ENCODE data around the gene EBF3. TPM values are rescaled to one million over a fixed set of nuclear protein-coding genes. Genes with fewer than 3 reads are reported as not detected.

The EBF3 gene
- total and polyA plus RNA-seq, 2 experiments from 2014 or later: 0.27 to 0.49 TPM

DNA sequence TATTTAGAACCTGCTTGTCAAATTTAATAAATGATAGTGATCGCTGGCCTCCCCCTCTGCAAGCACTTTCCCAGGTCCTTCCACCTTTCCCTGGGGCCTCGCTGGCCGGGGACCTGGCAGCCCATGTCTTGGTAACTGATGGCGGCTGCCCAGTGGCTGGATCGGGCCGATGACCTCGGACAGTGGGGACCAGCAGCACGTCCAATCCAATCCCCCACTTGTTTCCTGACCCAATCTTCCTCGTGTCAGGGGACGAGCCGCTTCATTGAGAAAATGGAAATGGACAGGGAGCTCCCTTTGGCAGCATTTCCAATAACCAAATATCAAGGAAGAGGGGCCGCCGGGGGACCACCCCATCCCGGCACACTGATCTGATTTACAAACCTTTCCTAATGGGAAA, 17.2 kb downstream of the EBF3 start:
- H3K4me3 Mint-ChIP-seq: no peak overlapping the region
- no peak overlapping the region for H3K27ac ChIP-seq (ENCODE audit: low read depth)

More for the DNA sequence above, 17.2 kb downstream of the EBF3 start:
- no peak overlapping the region for H3K4me2 ChIP-seq
- ATAC-seq (no peak), DNase-seq (ENCODE audit: low spot score) (no peak)
- H3K9me3 Mint-ChIP-seq: no peaks in the 10 kb centered on the region
- no peaks in the 10 kb centered on the region for H3K36me3 Mint-ChIP-seq (ENCODE audit: low read depth)
- peaks cover 13% of the 10 kb centered on the region; the same call in 1 of the 2 replicates for H3K27me3 ChIP-seq (ENCODE audit: insufficient read depth)
- TF ChIP-seq EZH2phosphoT487 (IDR thresholded peaks at IDR 0.05; ENCODE audit: unreplicated experiment): no peak
- no peak for TF ChIP-seq STAT1 (IDR thresholded peaks at IDR 0.05; ENCODE audit: unreplicated experiment)
- no peak for TF ChIP-seq ZNF462 (CRISPR knock-in tag; IDR thresholded peaks at IDR 0.05)
- TF ChIP-seq CREB1 (CRISPR knock-in tag; IDR thresholded peaks at IDR 0.05; ENCODE audit: low read depth): no peak
- no peak for TF ChIP-seq POLR2AphosphoS5 (IDR thresholded peaks at IDR 0.05; ENCODE audit: low read depth)
- no peaks in the 10 kb centered on the region for H4K20me1 ChIP-seq (replicated peaks; ENCODE audit: insufficient read depth)
- H3K9me2 ChIP-seq (ENCODE audit: insufficient read depth): no peaks in the 10 kb centered on the region
- no peak overlapping the region for H2AFZ ChIP-seq
- H3K27me3 Mint-ChIP-seq (ENCODE audit: insufficient read depth, low read depth, poor library complexity): peaks cover 26% of the 10 kb centered on the region
- H3F3A ChIP-seq (replicated peaks; ENCODE audit: low read depth): 0 out of 2 replicates have a peak, but pooled peaks cover 6% of the 10 kb centered on the region
- H3K27ac Mint-ChIP-seq: no peak overlapping the region
- no peaks in the 10 kb centered on the region for H3K79me2 ChIP-seq (replicated peaks; ENCODE audit: insufficient read depth)
- H3K4me3 ChIP-seq: no peak overlapping the region
- H3K4me1 ChIP-seq (ENCODE audit: insufficient read depth): peaks cover 18% of the 10 kb centered on the region
- peaks cover 25% of the 10 kb centered on the region for H3K4me1 Mint-ChIP-seq
- no peaks in the 10 kb centered on the region for H3K36me3 ChIP-seq (ENCODE audit: insufficient read depth)
